AG08395 (cell line): ENCODE data around the gene NGF.

Experiments
- DNase-seq: peaks from one replicate; pipeline ENCODE4 v3.0.0; 2012; ENCODE audit warnings: mixed read lengths, low spot score

Gene NGF

GRCh38 chr1:115280064-115280463, 58.0 kb downstream of the NGF start:
- peak; percentile 76 for DNase-seq

GRCh38 chr1:115278211-115278610, 59.8 kb downstream of the NGF start:
- DNase-seq, result no peak

GRCh38 chr1:115277276-115277675, 60.8 kb downstream of the NGF start:
- DNase-seq, result peak; percentile 84

GRCh38 chr1:115275216-115275615, 62.8 kb downstream of the NGF start:
- no peak for DNase-seq

GRCh38 chr1:115274467-115274866, 63.6 kb downstream of the NGF start:
- no peak for DNase-seq

GRCh38 chr1:115266729-115267421, 71.2 kb downstream of the NGF start:
- peak; percentile 34 for DNase-seq

- no peak for DNase-seq
Observed at GRCh38 chr1:115265099-115265498, 73.0 kb downstream of the NGF start.

- peak; percentile 20 for DNase-seq
Observed at GRCh38 chr1:115262886-115263285, 75.2 kb downstream of the NGF start.

- no peak for DNase-seq
Observed at GRCh38 chr1:115261496-115261895, 76.6 kb downstream of the NGF start.

- DNase-seq, result peak; percentile 32
Observed at GRCh38 chr1:115258302-115258866, 79.7 kb downstream of the NGF start.

GRCh38 chr1:115257591-115257990, 80.5 kb downstream of the NGF start:
- DNase-seq, result no peak

- DNase-seq, result peak; percentile 49
Observed at GRCh38 chr1:115255154-115255553, 82.9 kb downstream of the NGF start.

- no peak for DNase-seq
Observed at GRCh38 chr1:115252585-115252984, 85.5 kb downstream of the NGF start.

GRCh38 chr1:115251856-115252255, 86.2 kb downstream of the NGF start:
- peak; percentile 86 for DNase-seq

- DNase-seq, result no peak
Observed at GRCh38 chr1:115251340-115251748, 86.7 kb downstream of the NGF start.

- DNase-seq, result peak; percentile 29
Observed at GRCh38 chr1:115246526-115246925, 91.5 kb downstream of the NGF start.

- DNase-seq, result no peak
Observed at GRCh38 chr1:115245227-115245626, 92.8 kb downstream of the NGF start.

GRCh38 chr1:115242543-115242942, 95.5 kb downstream of the NGF start:
- no peak for DNase-seq

- no peak for DNase-seq
Observed at GRCh38 chr1:115241309-115241708, 96.7 kb downstream of the NGF start.

GRCh38 chr1:115240297-115240696, 97.8 kb downstream of the NGF start:
- no peak for DNase-seq

GRCh38 chr1:115239426-115239825, 98.6 kb downstream of the NGF start:
- peak; percentile 86 for DNase-seq

- no peak for DNase-seq
Observed at GRCh38 chr1:115239148-115239422, 99.0 kb downstream of the NGF start.

- DNase-seq, result no peak
Observed at GRCh38 chr1:115238336-115239147, 99.5 kb downstream of the NGF start.
